PC-3 (cell line): ENCODE measurements around the gene GNPDA1. TPM values are rescaled to one million over a fixed set of nuclear protein-coding genes. Genes with fewer than 3 reads are reported as not detected.
"Not testable (repeated sequence)": the region's sequence is repeated elsewhere in the genome, so short reads cannot be mapped to it uniquely, and the experiment has no call there.

Experiments used
- ATAC-seq: fragments of 200-7000 bp; cut with Tn5 transposase; 2 replicates; pipeline ENCODE4 v1.9.1; 2020; ENCODE audit warnings: mild to moderate bottlenecking, moderate library complexity
- BruUV-seq: library from RNA; stranded (reverse); fragments of 400-500 nt; replicated peaks from 2 replicates; lab custom pipeline; 2021; lab: Mats Ljungman, UMichigan
- CTCF ChIA-PET: fragments of 300-600 bp; sonication (Branson Sonifier 250); formaldehyde crosslinking; loops from one replicate; lab custom pipeline; 2022; ENCODE audit warnings: antibody characterized with exemption; lab: Charles Lee
- POLR2A ChIA-PET: fragments of 300-600 bp; sonication (Branson Sonifier 250); formaldehyde crosslinking; loops from one replicate; lab custom pipeline; 2022; ENCODE audit warnings: antibody characterized with exemption; ENCODE audit not compliant: unreplicated experiment; lab: Charles Lee
- DNase-seq: peaks from one replicate; pipeline ENCODE4 v3.0.0-alpha.2; 2015
- H2AFZ ChIP-seq: fragments of 300-600 bp; sonication (generic); 2 replicates; pipeline ENCODE4 v1.6.0; 2016; ENCODE audit warnings: antibody characterized with exemption, low read length
- H3F3A ChIP-seq: fragments of 300-600 bp; sonication (generic); one replicate; pipeline ENCODE4 v1.6.0; 2017; ENCODE audit warnings: antibody characterized with exemption, low read length, control low read depth, mild to moderate bottlenecking; ENCODE audit not compliant: unreplicated experiment
- H3K27ac ChIP-seq: fragments of 300-600 bp; sonication (generic); 2 replicates; pipeline ENCODE4 v1.5.1; 2016; ENCODE audit warnings: mild to moderate bottlenecking, low read length
- H3K27me3 ChIP-seq: fragments of 300-600 bp; sonication (generic); 2 replicates; pipeline ENCODE4 v1.6.1; 2016; ENCODE audit warnings: low read length, mixed read lengths
- H3K36me3 ChIP-seq: fragments of 300-600 bp; sonication (generic); 2 replicates; pipeline ENCODE4 v1.6.1; 2016; ENCODE audit warnings: low read depth, mixed run types, low read length, mixed read lengths
- H3K4me1 ChIP-seq: fragments of 300-600 bp; sonication (generic); 2 replicates; pipeline ENCODE4 v1.5.1; 2016; ENCODE audit warnings: low read length; ENCODE audit not compliant: insufficient read depth
- H3K4me2 ChIP-seq: fragments of 300-600 bp; sonication (generic); 2 replicates; pipeline ENCODE4 v1.6.0; 2016; ENCODE audit warnings: low read length
- H3K4me3 ChIP-seq: fragments of 300-600 bp; sonication (generic); 2 replicates; pipeline ENCODE4 v1.5.1; 2016; ENCODE audit warnings: mild to moderate bottlenecking, low read length, mixed read lengths
- H3K79me2 ChIP-seq: fragments of 300-600 bp; sonication (generic); 2 replicates; pipeline ENCODE4 v1.6.1; 2017; ENCODE audit warnings: low read length, mixed read lengths
- H3K9ac ChIP-seq: fragments of 300-600 bp; sonication (generic); 2 replicates; pipeline ENCODE4 v1.6.0; 2016; ENCODE audit warnings: mild to moderate bottlenecking, low read length
- H3K9me2 ChIP-seq: fragments of 300-600 bp; sonication (generic); replicated peaks from 2 replicates; pipeline ENCODE4 v1.6.1; 2016; ENCODE audit warnings: mixed run types, low read length, mixed read lengths
- H3K9me3 ChIP-seq: fragments of 300-600 bp; sonication (generic); 2 replicates; pipeline ENCODE4 v1.6.1; 2016; ENCODE audit warnings: low read length, mixed read lengths
- H4K20me1 ChIP-seq: fragments of 300-600 bp; sonication (generic); 2 replicates; pipeline ENCODE4 v1.6.1; 2016; ENCODE audit warnings: low read length, mixed read lengths
- CTCF ChIP-seq: fragments of 300-600 bp; sonication (generic); conservative IDR thresholded peaks from 2 replicates; pipeline ENCODE4 v1.5.1; 2017; ENCODE audit warnings: antibody characterized with exemption, low read depth, mild to moderate bottlenecking, low read length
- EZH2 ChIP-seq: fragments of 300-600 bp; sonication (generic); IDR thresholded peaks from one replicate; pipeline ENCODE4 v1.6.1; 2017; ENCODE audit warnings: antibody characterized with exemption, mild to moderate bottlenecking, low read length; ENCODE audit not compliant: unreplicated experiment
- EZH2phosphoT487 ChIP-seq: fragments of 300-600 bp; sonication (generic); IDR thresholded peaks from 2 replicates; pipeline ENCODE4 v1.6.1; 2018; ENCODE audit warnings: mild to moderate bottlenecking, antibody characterized with exemption, low read length, borderline replicate concordance
- intact Hi-C: fragments of 100-400 bp; cut with micrococcal nuclease; formaldehyde crosslinking; loops from 2 replicates; pipeline ENCODE4 v1.9.0; 2023
- total RNA-seq: library from RNA; depleted of rRNA; stranded (reverse); fragments of >200 nt; gene quantifications from 2 replicates; pipeline ENCODE4 v1.2.3, GENCODE V29; 2014

Gene GNPDA1
- total RNA-seq, 1 experiment from 2014 or later: 34.7 TPM

- DNase-seq (no peak), ATAC-seq (no peak)
- H3K9me2 ChIP-seq: no peaks in the 10 kb centered on the region
- intact Hi-C loops: no loop called here
- no peaks in the 10 kb centered on the region for H3K36me3 ChIP-seq
- no peak overlapping the region for H2AFZ ChIP-seq
- no peak overlapping the region for H3K4me3 ChIP-seq
- no peaks in the 10 kb centered on the region for H3F3A ChIP-seq
- H4K20me1 ChIP-seq: no peaks in the 10 kb centered on the region
- no peak for TF ChIP-seq CTCF
- CTCF ChIA-PET: no interaction called here
- H3K9me3 ChIP-seq: no peaks in the 10 kb centered on the region
- no peak overlapping the region for H3K27ac ChIP-seq
- no peaks in the 10 kb centered on the region for H3K79me2 ChIP-seq
- H3K9ac ChIP-seq: no peak overlapping the region
- POLR2A ChIA-PET: no interaction called here
- H3K27me3 ChIP-seq: no peaks in the 10 kb centered on the region
- no peaks in the 10 kb centered on the region for H3K4me1 ChIP-seq
- H3K4me2 ChIP-seq: no peak overlapping the region
- BruUV-seq: no TSS peak
Measured at GRCh38 chr5:142036918-142037317, 24.1 kb upstream of the GNPDA1 start.

GRCh38 chr5:142034994-142035393 is 22.2 kb upstream of the GNPDA1 start:
- H3K9ac ChIP-seq: no peak overlapping the region
- no peaks in the 10 kb centered on the region for H4K20me1 ChIP-seq
- intact Hi-C loops: no loop called here
- ATAC-seq: no peak
- BruUV-seq: no TSS peak
- no peaks in the 10 kb centered on the region for H3K9me2 ChIP-seq
- ChIA-PET POLR2A (no interaction called here), CTCF (no interaction called here)
- no peak overlapping the region for H3K4me2 ChIP-seq
- DNase-seq: no peak
- H3K27me3 ChIP-seq: no peaks in the 10 kb centered on the region
- no peaks in the 10 kb centered on the region for H3K4me1 ChIP-seq
- no peaks in the 10 kb centered on the region for H3K36me3 ChIP-seq
- no peak overlapping the region for H2AFZ ChIP-seq
- H3F3A ChIP-seq: no peaks in the 10 kb centered on the region
- no peak for TF ChIP-seq CTCF
- no peak for TF ChIP-seq EZH2
- no peak for TF ChIP-seq EZH2phosphoT487
- H3K79me2 ChIP-seq: no peaks in the 10 kb centered on the region
- no peak overlapping the region for H3K27ac ChIP-seq
- H3K4me3 ChIP-seq: no peak overlapping the region
- no peaks in the 10 kb centered on the region for H3K9me3 ChIP-seq

DNA sequence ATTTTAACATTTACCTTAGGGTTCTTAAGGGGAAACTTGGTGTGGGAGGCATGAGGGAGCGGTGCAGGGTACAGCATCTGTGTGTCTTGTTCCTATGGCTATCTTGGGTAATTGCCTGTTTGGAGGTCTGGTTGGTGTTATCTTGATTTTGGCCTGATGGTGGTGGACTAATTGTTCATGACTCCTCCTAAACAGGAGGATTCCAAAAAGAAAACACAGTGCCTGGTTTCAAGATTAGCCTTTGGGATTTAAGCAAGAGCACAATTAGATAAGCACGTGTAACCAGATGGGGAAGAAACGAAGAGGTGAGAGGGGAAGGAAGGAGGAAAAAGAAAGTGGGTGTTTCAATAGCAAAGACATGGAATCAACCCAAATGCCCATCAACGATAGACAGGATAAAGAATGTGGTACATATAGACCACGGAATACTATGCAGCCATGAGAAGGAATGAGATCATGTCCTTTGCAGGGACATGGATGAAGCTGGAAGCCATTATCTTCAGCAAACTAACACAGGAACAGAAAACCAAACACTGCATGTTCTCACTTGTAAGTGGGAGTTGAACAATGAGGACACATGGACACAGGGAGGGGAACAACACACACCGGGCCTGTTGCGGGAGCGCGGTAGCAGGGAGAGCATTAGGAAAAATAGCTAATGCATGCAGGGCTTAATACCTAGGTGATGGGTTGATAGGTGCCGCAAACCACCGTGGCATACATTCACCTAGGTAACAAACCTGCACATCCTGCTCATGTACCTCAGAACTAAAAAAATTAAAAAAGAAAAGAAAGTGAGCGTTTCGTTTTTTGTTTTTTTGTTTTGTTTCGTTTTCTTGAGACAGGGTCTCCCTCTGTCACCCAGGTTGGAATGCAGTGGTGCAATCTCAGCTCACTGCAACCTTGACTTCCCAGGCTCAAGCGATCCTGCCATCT is 21.1 kb upstream of the GNPDA1 start:
- BruUV-seq, H3K9me2 ChIP-seq, POLR2A ChIA-PET: not testable (repeated sequence)

More for the DNA sequence above, 21.1 kb upstream of the GNPDA1 start:
- H4K20me1 ChIP-seq, H3K36me3 ChIP-seq, H3K9me3 ChIP-seq, H3K9ac ChIP-seq, DNase-seq, ATAC-seq, H3K79me2 ChIP-seq, H3K27ac ChIP-seq, H3K4me2 ChIP-seq, H3F3A ChIP-seq, intact Hi-C loops, H3K27me3 ChIP-seq, H2AFZ ChIP-seq, H3K4me3 ChIP-seq, CTCF ChIA-PET, H3K4me1 ChIP-seq: not testable (repeated sequence)
